Inflammatory macrophage (primary cell): Measurements from ENCODE around the gene ARHGAP40.
A peak's percentile ranks its signal among the peaks of the same experiment; 100 is the strongest.

Experiments used
- DNase-seq, 2 donors: peaks; one replicate each; pipeline ENCODE4 v3.0.0-alpha.2; 2020 to 2022

Gene ARHGAP40

GRCh38 chr20:38685853-38686473, 84.4 kb downstream of the ARHGAP40 start:
- peak; percentile 7 to 41 for DNase-seq

DNA sequence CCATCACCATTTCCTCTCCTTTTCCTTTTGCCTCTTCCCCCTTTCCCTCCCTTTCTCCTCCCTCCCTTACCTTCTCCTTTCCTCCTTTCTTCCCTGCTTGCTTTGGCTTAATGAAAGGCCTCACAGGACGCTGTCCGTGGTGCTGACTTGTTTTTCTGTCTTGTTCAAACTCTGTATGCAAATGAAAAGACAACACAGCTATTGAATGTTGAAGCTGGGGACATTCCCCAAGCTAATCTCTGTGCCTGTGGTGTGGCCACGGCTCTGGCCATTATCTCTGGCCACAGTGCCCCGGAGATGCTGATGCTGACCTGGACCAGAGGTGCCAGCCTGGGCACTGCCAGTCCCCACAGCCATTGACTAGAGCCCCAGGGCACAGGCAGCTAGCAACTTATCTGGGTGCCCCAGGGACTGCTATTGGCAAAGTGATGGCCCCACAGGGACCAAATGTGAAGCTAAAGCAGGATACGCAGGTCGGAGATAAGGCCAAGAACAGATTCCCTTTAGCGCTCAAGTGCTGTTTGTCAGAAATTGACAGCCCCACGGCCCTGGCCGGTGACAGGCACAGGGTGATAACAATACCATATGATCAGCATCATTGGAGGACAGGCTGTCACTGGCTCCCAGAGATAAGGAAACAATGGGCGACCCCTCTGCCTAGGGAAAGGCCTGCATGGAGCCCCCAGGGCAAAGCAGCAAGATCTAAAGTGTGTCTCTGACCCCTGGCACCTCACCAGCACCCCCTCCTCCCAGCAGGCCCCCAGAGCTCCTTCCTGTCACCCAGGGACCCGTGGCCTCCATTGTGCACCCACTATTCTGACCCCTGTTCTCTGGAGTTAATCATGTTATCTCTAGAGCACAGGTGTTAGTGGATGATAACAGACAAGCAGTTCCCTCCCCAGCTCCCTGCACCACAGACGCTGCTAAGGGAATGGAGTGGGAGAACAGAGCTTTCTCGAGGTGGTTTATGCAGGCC, 91.1 kb downstream of the ARHGAP40 start:
- peak in 1 of 2 donors; percentile 65 for DNase-seq

DNA sequence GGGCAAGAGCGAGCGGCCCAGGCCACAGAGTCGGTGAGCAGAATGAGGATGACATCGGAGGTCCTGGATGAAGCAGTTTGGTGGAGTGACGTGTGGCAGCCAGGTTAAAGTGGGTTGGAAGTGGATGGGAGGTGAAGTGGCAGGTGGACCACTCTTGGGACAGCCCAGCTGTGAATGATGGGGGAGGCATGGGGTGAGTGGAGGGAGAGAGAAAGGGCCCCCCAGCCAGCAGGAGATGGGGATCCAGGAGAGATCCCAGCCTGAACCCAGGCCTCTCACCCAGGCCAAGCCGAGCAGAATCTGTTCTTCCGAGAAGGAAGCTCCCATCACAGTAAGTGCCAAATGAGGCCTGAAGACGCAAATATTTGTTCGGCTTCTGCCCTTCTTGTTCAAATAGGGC, 95.7 kb downstream of the ARHGAP40 start:
- DNase-seq = no peak

DNA sequence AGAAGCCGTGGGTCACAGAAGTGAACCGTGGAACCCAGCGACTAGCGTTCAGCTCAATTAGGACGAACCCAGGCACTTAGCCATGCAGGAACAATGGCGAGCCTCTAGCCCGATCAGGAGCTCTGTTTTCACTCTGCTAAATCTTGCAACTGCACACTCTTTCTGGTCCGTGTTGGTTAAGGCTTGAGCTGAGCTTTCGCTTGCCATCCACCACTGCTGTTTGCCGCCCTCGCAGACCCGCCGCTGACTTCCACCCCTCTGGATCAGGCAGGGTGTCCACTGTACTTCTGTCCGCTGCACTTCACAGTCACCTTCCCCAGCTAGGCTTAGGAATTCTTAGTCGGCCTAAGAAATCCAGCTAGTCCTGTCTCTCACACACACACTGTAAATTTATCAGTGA, 96.9 kb downstream of the ARHGAP40 start:
- DNase-seq = no peak

GRCh38 chr20:38700141-38700540, 98.5 kb downstream of the ARHGAP40 start:
- DNase-seq = no peak
